CD4-positive, alpha-beta T cell treated with Interferon alpha-2 for 1 hour (primary cell): ENCODE results near the gene SLC2A6.

Experiments
- DNase-seq, 2 donors: peaks; one replicate each; pipeline ENCODE4 v3.0.0-alpha.2; 2020 to 2022

Gene SLC2A6

DNA sequence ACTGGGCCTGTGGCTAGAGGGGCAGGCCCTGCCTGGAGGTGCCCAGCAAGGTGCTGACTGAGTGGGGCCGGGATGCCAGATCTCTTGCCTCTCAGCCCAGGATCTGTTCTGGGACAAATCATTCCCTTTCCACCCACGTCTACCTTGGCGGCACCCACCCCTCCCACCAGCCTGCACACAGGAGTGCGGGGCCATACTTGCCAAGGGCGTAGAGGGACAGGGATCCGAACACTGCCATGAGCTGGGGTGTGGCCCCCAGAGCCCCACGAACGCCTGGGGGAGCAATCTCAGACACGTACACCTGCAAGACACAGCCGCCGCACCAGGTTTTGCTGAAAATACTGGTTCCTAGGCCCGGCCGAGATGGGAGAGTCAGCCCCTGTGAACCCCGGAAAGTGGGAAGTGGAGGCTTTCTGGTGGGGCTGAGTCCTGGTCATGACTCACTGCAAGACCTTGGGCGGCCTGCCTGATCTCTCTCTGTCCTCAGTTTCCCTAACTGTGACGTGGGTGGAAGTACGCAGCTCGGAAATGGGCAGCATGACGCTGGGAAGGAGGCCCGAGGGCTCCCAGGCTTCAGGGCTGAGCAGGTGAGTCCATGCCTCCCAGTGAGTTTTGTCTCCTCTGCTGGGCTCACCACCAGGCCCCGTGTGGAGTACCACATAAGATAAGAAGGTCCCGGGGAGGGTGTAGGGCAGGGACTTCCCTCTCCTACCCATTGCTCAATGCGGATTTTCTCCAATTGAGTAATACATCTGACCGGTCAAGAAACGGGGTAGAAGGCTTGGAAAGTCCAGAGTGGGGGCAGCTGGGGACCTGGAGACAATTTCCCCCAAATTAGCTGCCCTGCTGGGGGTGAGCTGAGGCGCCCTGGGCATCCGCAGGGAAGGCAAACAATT is 2.6 kb downstream of the SLC2A6 start:
- peak in 1 of 2 donors; percentile 44 for DNase-seq

- no peak for DNase-seq
These were observed 3.4 kb downstream of the SLC2A6 start for GRCh38 chr9:133475292-133476012.

DNA sequence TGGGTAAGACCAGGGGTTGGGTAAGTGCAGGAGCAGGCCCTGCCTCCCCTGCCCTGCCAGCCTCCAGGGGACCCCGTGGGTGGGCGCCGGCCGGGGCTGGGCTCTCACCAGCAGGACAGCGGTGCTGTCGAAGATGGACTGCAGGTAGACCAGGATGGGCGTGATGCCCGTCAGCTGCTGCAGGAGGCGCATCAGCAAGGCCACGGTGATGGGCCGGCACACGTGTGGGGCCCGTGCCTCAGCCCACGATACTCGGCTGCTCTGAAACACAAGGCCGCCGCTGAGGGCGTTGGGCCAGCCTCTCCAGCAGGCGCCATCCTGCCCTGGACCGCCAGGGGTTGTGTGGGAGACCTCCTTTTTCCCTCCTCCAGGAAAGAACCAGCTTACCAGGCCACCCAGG is 4.0 kb downstream of the SLC2A6 start:
- DNase-seq = no peak

DNA sequence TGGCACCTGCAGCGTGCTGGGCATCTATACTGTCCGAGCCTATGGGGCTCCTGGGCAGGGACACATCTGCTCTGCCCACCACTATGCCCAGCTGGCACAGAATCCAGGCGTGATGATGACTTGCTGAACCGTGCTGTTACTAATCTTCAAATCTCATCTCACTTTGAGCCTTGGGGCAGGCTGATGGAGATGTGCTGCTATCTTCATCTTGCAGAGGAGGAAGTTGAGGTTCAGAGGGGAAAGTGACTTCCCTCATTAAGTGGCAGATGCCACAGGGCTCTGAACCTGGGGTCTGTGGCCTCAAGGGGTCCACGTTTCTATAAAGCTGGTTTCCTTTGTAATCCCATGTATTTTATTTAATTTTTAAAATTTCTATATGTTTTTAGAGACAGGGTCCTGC is 4.7 kb downstream of the SLC2A6 start:
- DNase-seq = no peak

- no peak for DNase-seq
These were observed 5.2 kb downstream of the SLC2A6 start for GRCh38 chr9:133473743-133474142.

- DNase-seq = no peak
These were observed 6.0 kb downstream of the SLC2A6 start for GRCh38 chr9:133472753-133473378.

DNA sequence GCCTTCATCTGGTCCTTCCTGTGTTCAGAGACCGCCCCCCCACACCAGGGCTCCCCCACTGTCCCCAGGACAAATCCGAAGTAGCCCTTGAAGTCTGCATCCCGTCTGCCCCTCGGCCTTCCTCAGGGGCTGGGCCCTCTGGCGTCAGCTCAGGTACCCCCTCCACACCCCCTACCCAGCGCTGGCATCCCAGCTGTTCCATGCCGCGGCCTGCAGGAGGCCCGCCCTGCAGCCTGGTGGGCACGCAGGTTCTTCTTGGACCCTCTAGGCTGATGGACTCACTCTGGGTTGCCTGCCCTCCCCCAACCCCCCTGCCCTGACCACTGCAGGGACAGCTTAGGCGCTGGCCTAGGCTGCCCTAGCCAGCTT is 6.6 kb downstream of the SLC2A6 start:
- no peak for DNase-seq

DNA sequence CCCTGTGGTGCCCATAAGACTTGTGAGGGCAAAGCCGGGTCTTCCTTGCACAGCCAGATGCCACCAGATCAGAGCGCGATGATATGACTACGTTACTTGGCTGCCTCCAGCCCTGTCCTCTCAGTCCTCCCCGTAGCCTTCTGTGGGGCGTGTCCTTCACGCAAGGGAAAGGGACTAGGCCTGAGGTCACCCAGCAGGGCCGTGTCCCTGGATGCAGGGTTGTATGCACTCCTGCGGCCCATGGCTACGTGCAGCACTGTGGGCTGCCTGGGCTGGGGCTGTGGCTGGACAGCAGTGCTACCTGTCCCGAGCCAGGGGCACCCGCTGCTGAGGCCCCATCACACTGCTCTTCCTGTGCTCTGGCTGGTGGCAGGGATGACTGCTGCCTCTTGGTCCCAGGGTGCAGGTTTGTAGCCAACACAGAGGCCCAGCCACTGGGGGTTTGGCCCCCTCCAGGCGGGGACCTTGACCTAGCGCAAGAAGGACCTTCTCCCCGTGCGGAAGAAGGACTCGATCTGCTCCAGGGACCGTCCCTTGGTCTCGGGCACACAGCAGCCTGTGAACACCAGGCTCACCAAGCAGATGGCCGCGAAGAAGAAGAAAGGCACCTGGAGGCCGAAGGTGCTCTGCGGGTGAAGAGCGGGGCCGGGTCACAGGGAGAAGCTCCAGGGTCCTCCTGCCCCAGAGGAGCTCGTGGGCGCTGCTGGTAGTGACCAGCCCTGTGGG is 7.2 kb downstream of the SLC2A6 start:
- no peak for DNase-seq

- no peak for DNase-seq
These were observed 7.9 kb downstream of the SLC2A6 start for GRCh38 chr9:133470988-133471387.

GRCh38 chr9:133470427-133470924 is 8.4 kb downstream of the SLC2A6 start:
- DNase-seq = no peak

DNA sequence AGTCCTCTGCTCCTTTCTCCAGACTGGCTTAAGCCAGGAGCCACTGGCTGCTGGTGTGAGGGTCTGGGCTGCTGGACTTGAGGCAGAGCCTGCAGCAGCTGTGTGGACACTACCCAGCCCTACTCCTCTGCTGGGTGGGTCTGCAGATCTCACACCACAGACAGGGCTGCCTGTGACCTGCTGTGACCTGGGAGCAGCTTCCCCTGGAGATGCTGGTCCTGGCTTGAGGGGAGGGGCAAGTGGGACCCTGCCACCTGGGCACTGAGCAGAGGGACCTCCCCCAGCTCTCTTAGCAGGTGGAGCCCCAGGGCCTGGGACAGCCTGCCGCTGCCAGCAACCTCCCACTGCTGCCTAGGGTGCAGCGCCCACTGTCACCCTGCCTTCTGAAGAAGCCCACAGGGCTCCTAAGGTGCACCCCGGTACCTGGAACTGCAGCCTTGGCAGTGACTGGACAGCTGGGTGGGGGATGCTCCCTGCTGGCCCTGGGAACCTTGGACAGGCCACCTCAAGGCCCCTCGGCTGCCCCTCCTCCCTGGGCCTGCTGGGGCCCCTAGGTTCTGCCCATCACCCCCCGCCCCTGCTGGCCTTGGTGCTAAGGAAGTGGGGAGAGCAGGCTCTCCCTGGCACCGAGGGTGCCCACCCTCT is 10.0 kb downstream of the SLC2A6 start:
- no peak for DNase-seq

DNA sequence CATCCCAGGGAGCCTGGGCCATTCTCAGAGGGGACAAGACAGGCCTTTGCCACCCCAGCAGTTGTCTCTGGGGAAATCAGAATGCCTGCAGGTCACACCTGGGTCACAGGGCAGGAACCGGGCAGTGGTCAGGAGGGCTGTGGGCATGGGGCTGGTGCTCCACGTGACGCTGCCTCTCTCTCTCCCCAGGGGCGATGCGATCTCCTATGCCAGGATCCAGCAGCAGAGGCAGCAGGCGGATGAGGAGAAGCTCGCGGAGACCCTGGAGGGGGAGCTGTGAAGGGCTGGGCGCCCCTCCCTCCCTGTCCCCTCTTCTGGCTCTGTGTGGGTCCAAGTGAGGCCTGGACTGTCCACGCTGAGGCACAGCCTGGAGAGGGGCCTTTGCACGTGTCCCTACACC is 10.5 kb downstream of the SLC2A6 start:
- no peak for DNase-seq

DNA sequence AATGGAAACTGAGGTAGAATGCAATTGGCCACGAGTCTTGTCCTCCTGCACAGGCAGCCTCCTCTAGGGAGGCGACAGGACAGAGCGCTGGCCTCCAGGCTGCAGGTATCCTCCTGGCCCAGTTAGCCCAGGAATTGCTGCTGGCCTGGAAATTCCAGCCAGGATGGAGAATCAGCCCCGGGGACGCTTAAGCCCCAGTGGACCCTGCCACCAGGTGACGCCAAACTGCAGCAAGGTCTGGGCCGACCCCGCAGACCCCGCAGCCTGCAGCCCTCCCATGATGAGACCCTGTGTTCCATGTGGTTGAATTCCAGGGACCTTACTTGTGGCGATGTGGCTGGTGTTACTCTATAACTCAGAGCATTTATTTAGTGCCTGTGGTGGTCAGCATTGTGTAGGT is 11.8 kb downstream of the SLC2A6 start:
- DNase-seq = no peak

DNA sequence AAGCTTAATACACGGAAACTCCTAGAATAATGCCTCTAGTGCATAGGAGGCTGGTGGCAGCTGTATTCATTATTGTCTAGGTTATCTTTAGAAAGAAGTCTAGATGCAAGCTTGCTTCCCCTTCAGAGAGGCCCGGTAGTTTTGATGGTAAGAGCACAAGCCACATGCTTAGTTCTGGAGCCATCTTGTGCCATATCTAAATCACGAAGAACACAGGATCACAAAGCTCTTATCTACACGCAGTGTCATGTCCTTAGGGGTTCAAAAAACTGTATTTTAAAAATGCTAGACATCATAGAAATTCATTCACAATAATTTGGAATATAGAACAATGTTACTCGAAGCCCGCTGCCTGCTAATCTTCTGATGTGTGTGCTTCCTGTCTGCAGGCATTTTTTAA is 12.9 kb downstream of the SLC2A6 start:
- no peak for DNase-seq

- no peak for DNase-seq
These were observed 14.3 kb downstream of the SLC2A6 start for GRCh38 chr9:133464638-133465037.

DNA sequence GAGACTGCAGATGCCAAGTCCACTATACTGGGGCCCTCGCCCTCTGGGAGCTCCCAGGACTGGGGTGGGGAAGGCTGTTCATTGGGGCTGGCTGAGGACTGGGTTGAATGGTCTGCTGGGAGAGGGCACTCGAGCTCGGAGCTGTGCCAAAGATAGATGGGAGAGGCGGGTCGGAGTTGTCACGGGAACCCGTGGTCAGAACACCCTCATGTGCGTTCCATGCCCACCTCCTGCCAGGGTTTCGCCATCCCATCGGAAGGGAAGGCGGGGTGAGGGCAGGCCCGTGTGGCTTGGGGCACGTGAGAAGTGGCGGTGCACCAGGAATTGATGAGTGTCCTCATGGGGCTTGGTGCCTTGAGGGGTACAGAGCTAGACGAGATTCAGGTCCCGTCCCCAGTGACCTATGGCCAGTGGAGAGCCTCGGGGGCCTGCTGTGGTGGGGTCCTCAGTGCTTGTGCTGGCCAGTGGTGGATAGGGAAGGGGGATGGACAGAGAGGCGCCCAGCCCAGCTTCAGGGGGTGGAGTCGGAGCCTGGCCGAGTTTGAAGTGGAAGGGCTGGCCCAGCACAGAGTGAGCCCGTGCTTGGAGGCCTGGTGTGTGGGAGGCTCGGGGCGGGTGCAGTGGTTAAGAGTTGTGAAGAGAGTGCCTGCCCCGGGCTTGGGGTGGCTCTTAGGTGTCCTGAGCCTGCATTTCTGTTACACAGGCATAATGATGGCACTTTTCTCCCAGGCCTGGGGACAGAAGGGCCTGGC is 14.9 kb downstream of the SLC2A6 start:
- no peak for DNase-seq

GRCh38 chr9:133463234-133463863 is 15.6 kb downstream of the SLC2A6 start:
- DNase-seq = peak in 1 of 2 donors; percentile 20

- DNase-seq = no peak
These were observed 16.9 kb downstream of the SLC2A6 start for GRCh38 chr9:133461975-133462374.

- DNase-seq = peak; percentile 65 to 77
These were observed 18.3 kb downstream of the SLC2A6 start for GRCh38 chr9:133460405-133461175.
